H9 (cell line): ENCODE data around the gene EPHA4. TPM values are rescaled to one million over a fixed set of nuclear protein-coding genes. Genes with fewer than 3 reads are reported as not detected.

Experiments
- DNase-seq: peaks from one replicate; pipeline ENCODE4 v3.0.0-alpha.2; 2017
- H2AFZ ChIP-seq: one replicate; pipeline ENCODE4 v1.6.1; 2013; ENCODE audit warnings: mild to moderate bottlenecking, low read length, control low read depth, moderate library complexity
- H2AK5ac ChIP-seq: 2 replicates; pipeline ENCODE4 v1.6.1; 2013; ENCODE audit warnings: low read length, control low read depth, mixed read lengths; ENCODE audit not compliant: insufficient read length
- H2BK120ac ChIP-seq: one replicate; pipeline ENCODE4 v1.6.1; 2013; ENCODE audit warnings: low read depth, mild to moderate bottlenecking, low read length, control low read depth, inconsistent platforms; ENCODE audit not compliant: poor library complexity, severe bottlenecking
- H2BK12ac ChIP-seq: 2 replicates; pipeline ENCODE4 v1.6.1; 2013; ENCODE audit warnings: low read length, control low read depth, mixed read lengths, low read depth; ENCODE audit not compliant: insufficient read length
- H2BK15ac ChIP-seq: 2 replicates; pipeline ENCODE4 v1.6.1; 2013; ENCODE audit warnings: low read depth, low read length, control low read depth
- H2BK20ac ChIP-seq: one replicate; pipeline ENCODE4 v1.6.1; 2013; ENCODE audit warnings: low read depth, mild to moderate bottlenecking, low read length, control low read depth, inconsistent platforms; ENCODE audit not compliant: poor library complexity, severe bottlenecking
- H2BK5ac ChIP-seq: 2 replicates; pipeline ENCODE4 v1.6.1; 2013; ENCODE audit warnings: low read length, control low read depth, mixed read lengths; ENCODE audit not compliant: insufficient read length
- H3K14ac ChIP-seq: 2 replicates; pipeline ENCODE4 v1.6.1; 2013; ENCODE audit warnings: low read length, control low read depth; ENCODE audit not compliant: insufficient read depth
- H3K18ac ChIP-seq: 2 replicates; pipeline ENCODE4 v1.6.1; 2013; ENCODE audit warnings: low read depth, mild to moderate bottlenecking, mixed read lengths, low read length, control low read depth; ENCODE audit not compliant: insufficient read length
- H3K23ac ChIP-seq: 2 replicates; pipeline ENCODE4 v1.6.1; 2013; ENCODE audit warnings: low read length, control low read depth, mixed read lengths, low read depth; ENCODE audit not compliant: insufficient read length
- H3K23me2 ChIP-seq: 2 replicates; pipeline ENCODE4 v1.6.1; 2013; ENCODE audit warnings: low read depth, mild to moderate bottlenecking, mixed read lengths, low read length, control low read depth; ENCODE audit not compliant: insufficient read length, poor library complexity, severe bottlenecking
- H3K27ac ChIP-seq: 2 replicates; pipeline ENCODE4 v1.5.1; 2013; ENCODE audit warnings: low read length, control low read depth, mixed read lengths, low read depth; ENCODE audit not compliant: insufficient read length
- H3K27me3 ChIP-seq: 2 replicates; pipeline ENCODE4 v1.6.1; 2013; ENCODE audit warnings: low read length, control low read depth, inconsistent platforms; ENCODE audit not compliant: insufficient read depth
- H3K4ac ChIP-seq: 2 replicates; pipeline ENCODE4 v1.6.1; 2013; ENCODE audit warnings: low read depth, mild to moderate bottlenecking, control low read depth, inconsistent platforms, low read length, moderate library complexity
- H3K4me1 ChIP-seq: 2 replicates; pipeline ENCODE4 v1.6.1; 2013; ENCODE audit warnings: low read length, control low read depth, inconsistent platforms; ENCODE audit not compliant: insufficient read depth
- H3K4me2 ChIP-seq: 2 replicates; pipeline ENCODE4 v1.6.1; 2013; ENCODE audit warnings: low read length, control low read depth, mixed read lengths; ENCODE audit not compliant: insufficient read length, insufficient read depth
- H3K56ac ChIP-seq: 2 replicates; pipeline ENCODE4 v1.6.1; 2013; ENCODE audit warnings: low read depth, mild to moderate bottlenecking, mixed read lengths, low read length, control low read depth; ENCODE audit not compliant: insufficient read length
- H3K79me1 ChIP-seq: 2 replicates; pipeline ENCODE4 v1.6.1; 2013; ENCODE audit warnings: low read depth, mild to moderate bottlenecking, moderate library complexity, low read length, control low read depth, inconsistent platforms; ENCODE audit not compliant: insufficient read depth, poor library complexity, severe bottlenecking
- H3K79me2 ChIP-seq: 2 replicates; pipeline ENCODE4 v1.6.1; 2013; ENCODE audit warnings: low read length, control low read depth, inconsistent platforms; ENCODE audit not compliant: insufficient read depth
- H3K9ac ChIP-seq: 2 replicates; pipeline ENCODE4 v1.6.1; 2013; ENCODE audit warnings: low read length, control low read depth, mixed read lengths; ENCODE audit not compliant: insufficient read length; ENCODE audit errors: extremely low read depth
- H3K9me3 ChIP-seq: one replicate; pipeline ENCODE4 v1.6.1; 2013; ENCODE audit warnings: low read depth, low read length, inconsistent platforms; ENCODE audit not compliant: control insufficient read depth
- H3T11ph ChIP-seq: one replicate; pipeline ENCODE4 v1.6.1; 2013; ENCODE audit warnings: mild to moderate bottlenecking, low read length, control low read depth, inconsistent platforms
- H4K20me1 ChIP-seq: one replicate; pipeline ENCODE4 v1.6.1; 2013; ENCODE audit not compliant: control insufficient read depth, insufficient read length, insufficient read depth
- H4K5ac ChIP-seq: 2 replicates; pipeline ENCODE4 v1.6.1; 2013; ENCODE audit warnings: low read depth, mild to moderate bottlenecking, mixed read lengths, low read length, control low read depth; ENCODE audit not compliant: insufficient read length
- H4K8ac ChIP-seq: replicated peaks from 2 replicates; pipeline ENCODE4 v1.6.1; 2013; ENCODE audit warnings: low read length, control low read depth, mixed read lengths, low read depth; ENCODE audit not compliant: insufficient read length
- H4K91ac ChIP-seq: 2 replicates; pipeline ENCODE4 v1.6.1; 2013; ENCODE audit warnings: low read depth, mild to moderate bottlenecking, moderate library complexity, mixed read lengths, low read length, control low read depth; ENCODE audit not compliant: insufficient read length
- H3K27ac Mint-ChIP-seq, 3 experiments: 2 replicates in 2 of 3; 3 replicates in 1 of 3; pipeline ENCODE4 v1.8.0; 2020 to 2021; ENCODE audit warnings: mixed read lengths in 3 of 3, mild to moderate bottlenecking in 1 of 3, moderate library complexity in 1 of 3
- H3K27me3 Mint-ChIP-seq: 2 replicates; pipeline ENCODE4 v1.8.0; 2021; ENCODE audit warnings: low read depth, mild to moderate bottlenecking, moderate library complexity, mixed read lengths
- H3K36me3 Mint-ChIP-seq, 3 experiments: 2 replicates in 2 of 3; 3 replicates in 1 of 3; pipeline ENCODE4 v1.8.0; 2020 to 2021; ENCODE audit warnings: low read depth in 3 of 3, mixed read lengths in 3 of 3; ENCODE audit not compliant: insufficient read depth in 1 of 3
- H3K4me1 Mint-ChIP-seq, 2 experiments: 2 replicates each; pipeline ENCODE4 v1.8.0; 2020; ENCODE audit warnings: mixed read lengths in 2 of 2
- H3K4me3 Mint-ChIP-seq, 2 experiments: 2 replicates in 1 of 2; 3 replicates in 1 of 2; pipeline ENCODE4 v1.8.0; 2020 to 2021; ENCODE audit warnings: mild to moderate bottlenecking in 2 of 2, mixed read lengths in 2 of 2, moderate library complexity in 1 of 2
- H3K9me3 Mint-ChIP-seq, 2 experiments: 2 replicates in 1 of 2; 3 replicates in 1 of 2; pipeline ENCODE4 v1.8.0; 2020; ENCODE audit warnings: mild to moderate bottlenecking in 2 of 2, mixed read lengths in 2 of 2, moderate library complexity in 1 of 2
- CTCF ChIP-seq: fragments of 200-600 bp; sonication (generic); conservative IDR thresholded peaks from 3 replicates; pipeline ENCODE4 v1.8.0; 2021; ENCODE audit warnings: antibody characterized with exemption, mild to moderate bottlenecking
- WGBS: extraction: QIAGEN DNeasy Blood & Tissue Kit; methylation state at CpG from one replicate; pipeline ENCODE4 v1.1.7; 2013; ENCODE audit warnings: missing lambda C conversion rate, low lambda C conversion rate, mixed read lengths; ENCODE audit not compliant: insufficient read length; ENCODE audit errors: extremely low coverage; 5-methylcytosine and 5-hydroxymethylcytosine counted together
- total RNA-seq: library from RNA; stranded (reverse); gene quantifications from 2 replicates; pipeline ENCODE4 v1.2.1, GENCODE V29; 2021

Gene EPHA4
- total RNA-seq, 1 experiment from 2014 or later: 25.1 TPM

GRCh38 chr2:221410487-221410886 is 161.6 kb downstream of the EPHA4 start:
- Mint-ChIP-seq H3K9me3 (peaks cover 7 to 8% of the 10 kb centered on the region in 2 experiments), H3K27me3 (no peaks in the 10 kb centered on the region), H3K27ac (no peak overlapping the region), H3K4me1 (0 out of 4 replicates have a peak, but pooled peaks cover 0 to 2% of the 10 kb centered on the region in 2 experiments), H3K36me3 (peaks cover 2 to 15% (median 4%) of the 10 kb centered on the region in 3 experiments; a peak in 4 of 7 replicates), H3K4me3 (no peak overlapping the region)
- Histone ChIP-seq H2AFZ (no peak overlapping the region), H4K8ac (no peak overlapping the region), H4K91ac (no peak overlapping the region), H2BK5ac (no peak overlapping the region), H3K4me1 (no peaks in the 10 kb centered on the region; the same call in 1 of the 2 replicates), H3K79me1 (no peaks in the 10 kb centered on the region), H3K4ac (no peak overlapping the region), H2BK20ac (no peak overlapping the region), H3K56ac (no peak overlapping the region), H3K14ac (no peak overlapping the region), H4K20me1 (no peaks in the 10 kb centered on the region), H4K5ac (no peak overlapping the region), H3T11ph (no peak overlapping the region), H3K23me2 (no peaks in the 10 kb centered on the region), H3K9ac (no peak overlapping the region), H2AK5ac (no peak overlapping the region), H3K18ac (no peak overlapping the region), H3K23ac (no peak overlapping the region), H2BK120ac (no peak overlapping the region), H3K4me2 (no peak overlapping the region), H3K27me3 (no peaks in the 10 kb centered on the region), H2BK15ac (no peak overlapping the region), H3K79me2 (no peaks in the 10 kb centered on the region), H3K27ac (no peak overlapping the region), H3K9me3 (no peaks in the 10 kb centered on the region), H2BK12ac (no peak overlapping the region)
- DNase-seq: no peak
- no CpG with 5 or more reads among the region's 4 CpGs for WGBS
- TF ChIP-seq CTCF: no peak
